ENCODE data around the gene RAB39A. TPM values are rescaled to one million over a fixed set of nuclear protein-coding genes. Genes with fewer than 3 reads are reported as not detected.

RAB39A gene
- total and polyA plus RNA-seq, 9 of the 15 experiments (the other 6 are each of a cell fraction or from before 2014, with no cell fraction given) = not detected

DNA sequence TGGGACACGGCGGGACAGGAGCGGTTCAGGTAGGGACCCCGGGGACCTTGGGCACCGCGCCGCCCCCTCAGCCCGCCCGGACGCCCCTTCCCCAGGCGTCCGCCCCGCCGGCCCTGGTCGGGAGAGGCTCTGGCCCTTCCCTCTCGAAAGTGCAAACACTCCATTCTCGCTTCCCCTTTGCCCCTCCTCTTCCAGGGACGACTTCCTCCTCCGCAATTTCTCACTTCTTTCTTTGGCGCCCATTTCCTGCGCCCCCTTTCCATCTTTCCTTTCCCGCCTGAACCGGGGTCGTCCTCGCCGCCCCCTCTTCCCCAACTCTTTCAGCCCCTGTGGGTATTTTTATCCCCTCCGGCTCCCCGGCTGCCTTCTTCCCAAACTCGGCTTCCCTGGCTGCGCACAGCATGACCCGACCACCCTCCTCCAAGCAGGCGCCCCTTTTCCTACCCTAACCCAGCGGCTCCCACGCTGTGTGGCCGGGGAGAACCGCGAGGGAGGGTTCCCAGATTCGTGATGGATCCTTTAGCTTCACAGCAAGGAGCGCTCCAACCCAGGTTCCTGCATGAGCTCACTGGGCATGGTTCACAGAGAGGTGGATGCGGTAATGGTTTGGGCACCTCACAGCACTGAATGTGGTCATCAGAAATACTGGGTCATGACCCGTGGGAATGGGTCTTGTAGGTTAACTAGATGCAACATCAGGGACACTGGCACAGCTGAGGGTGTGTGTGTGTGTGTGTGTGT, 689 bp downstream of the RAB39A start:
- ChIA-PET CTCF (ENCODE audit: low intra/inter-chr PET ratio) (no interaction called here), POLR2A (no interaction called here)
- H3K4me2 ChIP-seq (ENCODE audit: insufficient read depth, low read length) = peak overlapping the region; percentile 41; the same call in 1 of the 2 replicates
- H3K36me3 ChIP-seq (ENCODE audit: control insufficient read depth, insufficient read depth, low read length) = no peaks in the 10 kb centered on the region
- intact Hi-C loops (cut with micrococcal nuclease) = no loop called here
- peak overlapping the region; percentile 80; the same call in 1 of the 2 replicates for H2AFZ ChIP-seq (ENCODE audit: low read depth, low read length)
- H3K27me3 ChIP-seq (ENCODE audit: control insufficient read depth in 2 of 2, insufficient read depth in 2 of 2, low read length in 2 of 2) = peaks cover 4 to 30% of the 10 kb centered on the region in 2 experiments; a peak in 3 of 5 replicates
- H4K20me1 ChIP-seq (replicated peaks; ENCODE audit: control insufficient read depth, insufficient read depth, low read length) = peaks cover 5% of the 10 kb centered on the region; the same call in 1 of the 2 replicates
- BruUV-seq (replicated peaks) = no TSS peak
- H3K9me3 ChIP-seq (replicated peaks; ENCODE audit: control insufficient read depth, insufficient read depth, low read depth, low read length) = no peaks in the 10 kb centered on the region
- H3K9me1 ChIP-seq (ENCODE audit: control insufficient read depth, insufficient read depth, low read length) = no peaks in the 10 kb centered on the region
- TF ChIP-seq, protein P1, sequence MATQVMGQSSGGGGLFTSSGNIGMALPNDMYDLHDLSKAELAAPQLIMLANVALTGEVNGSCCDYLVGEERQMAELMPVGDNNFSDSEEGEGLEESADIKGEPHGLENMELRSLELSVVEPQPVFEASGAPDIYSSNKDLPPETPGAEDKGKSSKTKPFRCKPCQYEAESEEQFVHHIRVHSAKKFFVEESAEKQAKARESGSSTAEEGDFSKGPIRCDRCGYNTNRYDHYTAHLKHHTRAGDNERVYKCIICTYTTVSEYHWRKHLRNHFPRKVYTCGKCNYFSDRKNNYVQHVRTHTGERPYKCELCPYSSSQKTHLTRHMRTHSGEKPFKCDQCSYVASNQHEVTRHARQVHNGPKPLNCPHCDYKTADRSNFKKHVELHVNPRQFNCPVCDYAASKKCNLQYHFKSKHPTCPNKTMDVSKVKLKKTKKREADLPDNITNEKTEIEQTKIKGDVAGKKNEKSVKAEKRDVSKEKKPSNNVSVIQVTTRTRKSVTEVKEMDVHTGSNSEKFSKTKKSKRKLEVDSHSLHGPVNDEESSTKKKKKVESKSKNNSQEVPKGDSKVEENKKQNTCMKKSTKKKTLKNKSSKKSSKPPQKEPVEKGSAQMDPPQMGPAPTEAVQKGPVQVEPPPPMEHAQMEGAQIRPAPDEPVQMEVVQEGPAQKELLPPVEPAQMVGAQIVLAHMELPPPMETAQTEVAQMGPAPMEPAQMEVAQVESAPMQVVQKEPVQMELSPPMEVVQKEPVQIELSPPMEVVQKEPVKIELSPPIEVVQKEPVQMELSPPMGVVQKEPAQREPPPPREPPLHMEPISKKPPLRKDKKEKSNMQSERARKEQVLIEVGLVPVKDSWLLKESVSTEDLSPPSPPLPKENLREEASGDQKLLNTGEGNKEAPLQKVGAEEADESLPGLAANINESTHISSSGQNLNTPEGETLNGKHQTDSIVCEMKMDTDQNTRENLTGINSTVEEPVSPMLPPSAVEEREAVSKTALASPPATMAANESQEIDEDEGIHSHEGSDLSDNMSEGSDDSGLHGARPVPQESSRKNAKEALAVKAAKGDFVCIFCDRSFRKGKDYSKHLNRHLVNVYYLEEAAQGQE (IDR thresholded peaks at IDR 0.05; ENCODE audit: borderline replicate concordance) = no peak
- TF ChIP-seq, protein P1 (CRISPR knock-in tag; IDR thresholded peaks at IDR 0.05; ENCODE audit: low read depth) = 0 out of 2 replicates have a peak, but pooled peaks have one; percentile 1
- TF ChIP-seq HDGF (IDR thresholded peaks at IDR 0.05) (no peak), MIER1 (IDR thresholded peaks at IDR 0.05; ENCODE audit: low read depth) (0 out of 2 replicates have a peak, but pooled peaks have one; percentile 16)
- DNase-seq (ENCODE audit: extremely low read depth in 1 of 4, low spot score in 3 of 4) (no peak), ATAC-seq (no peak), FAIRE-seq (no peak)
- no peak overlapping the region for H3K27ac ChIP-seq (ENCODE audit: extremely low read depth, low read depth, low read length)
- H3K79me2 ChIP-seq (ENCODE audit: control insufficient read depth, insufficient read depth, low read length) = no peaks in the 10 kb centered on the region
- in situ Hi-C loops (cut with MboI) = no loop called here
- H3K9ac ChIP-seq (ENCODE audit: insufficient read depth in 1 of 2, low read depth in 2 of 2, low read length in 2 of 2) = no peak overlapping the region
- H3K4me3 ChIP-seq = peak overlapping the region; percentile 15; the same call in 1 of the 2 replicates
- H3K4me1 ChIP-seq (replicated peaks in 1 of 2; ENCODE audit: control insufficient read depth in 2 of 2, insufficient read depth in 2 of 2, low read length in 2 of 2) = peaks cover 0 to 9% of the 10 kb centered on the region in 2 experiments; a peak in 2 of 5 replicates
- 21% methylated on average over 20 of the region's 41 CpGs for WGBS (ENCODE audit: insufficient coverage, low coverage, missing lambda C conversion rate)
